Stimulated activated CD8-positive, alpha-beta memory T cell treated with anti-CD3 and anti-CD28 coated beads, Interleukin-4, amount 100 ng/mL, for 48 hours (primary cell): ENCODE data around the gene ZNF18.

Experiments
- DNase-seq: peaks from one replicate; pipeline ENCODE4 v3.0.0-alpha.2; 2020

ZNF18 gene, protein sequence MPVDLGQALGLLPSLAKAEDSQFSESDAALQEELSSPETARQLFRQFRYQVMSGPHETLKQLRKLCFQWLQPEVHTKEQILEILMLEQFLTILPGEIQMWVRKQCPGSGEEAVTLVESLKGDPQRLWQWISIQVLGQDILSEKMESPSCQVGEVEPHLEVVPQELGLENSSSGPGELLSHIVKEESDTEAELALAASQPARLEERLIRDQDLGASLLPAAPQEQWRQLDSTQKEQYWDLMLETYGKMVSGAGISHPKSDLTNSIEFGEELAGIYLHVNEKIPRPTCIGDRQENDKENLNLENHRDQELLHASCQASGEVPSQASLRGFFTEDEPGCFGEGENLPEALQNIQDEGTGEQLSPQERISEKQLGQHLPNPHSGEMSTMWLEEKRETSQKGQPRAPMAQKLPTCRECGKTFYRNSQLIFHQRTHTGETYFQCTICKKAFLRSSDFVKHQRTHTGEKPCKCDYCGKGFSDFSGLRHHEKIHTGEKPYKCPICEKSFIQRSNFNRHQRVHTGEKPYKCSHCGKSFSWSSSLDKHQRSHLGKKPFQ

DNA sequence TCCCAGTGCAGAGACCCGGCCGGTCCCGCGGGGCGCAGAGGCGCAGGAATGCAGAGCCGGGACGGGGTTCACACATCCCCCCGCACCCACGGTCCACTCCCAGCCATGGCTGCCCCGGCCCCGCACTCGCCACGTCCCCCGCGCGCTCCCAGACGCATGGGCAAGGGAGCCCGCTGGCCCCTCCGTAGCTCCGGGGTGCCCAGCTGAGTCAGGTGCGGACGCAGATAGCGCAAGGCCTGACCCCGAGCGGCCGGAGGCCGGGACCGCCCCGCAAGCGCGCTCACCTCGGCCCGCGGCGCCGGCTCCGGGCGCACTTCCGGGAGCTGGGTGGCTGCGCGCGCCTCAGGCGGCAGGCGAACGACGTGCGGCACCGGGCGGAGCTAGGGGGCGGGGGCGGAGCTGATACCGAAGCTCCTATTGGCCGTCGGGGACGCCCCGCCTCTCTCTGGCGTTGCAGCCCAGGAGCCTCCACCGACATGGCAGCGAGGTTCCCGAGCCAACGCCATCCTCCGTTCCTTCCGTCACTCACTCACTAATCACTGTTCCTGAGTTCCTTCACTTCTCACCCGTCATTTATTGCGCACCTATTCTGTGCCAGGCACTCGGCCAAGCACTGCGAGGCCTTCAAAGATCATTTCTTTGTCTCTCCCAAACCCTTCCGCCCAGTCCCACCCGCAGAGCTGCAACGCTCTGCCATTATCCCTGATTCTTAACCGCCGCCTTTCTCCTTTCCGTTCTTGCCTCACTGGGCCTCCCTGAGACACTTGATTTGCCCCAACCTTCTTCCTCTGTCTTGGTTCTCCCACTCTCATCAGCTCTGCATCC lies at the start of gene ZNF18:
ZNF18 (minus strand) TSS at position 329 of the 825 bp plus-strand sequence. CDS start 4,646 bp downstream, outside the sequence.
- DNase-seq = peak; percentile 95

DNA sequence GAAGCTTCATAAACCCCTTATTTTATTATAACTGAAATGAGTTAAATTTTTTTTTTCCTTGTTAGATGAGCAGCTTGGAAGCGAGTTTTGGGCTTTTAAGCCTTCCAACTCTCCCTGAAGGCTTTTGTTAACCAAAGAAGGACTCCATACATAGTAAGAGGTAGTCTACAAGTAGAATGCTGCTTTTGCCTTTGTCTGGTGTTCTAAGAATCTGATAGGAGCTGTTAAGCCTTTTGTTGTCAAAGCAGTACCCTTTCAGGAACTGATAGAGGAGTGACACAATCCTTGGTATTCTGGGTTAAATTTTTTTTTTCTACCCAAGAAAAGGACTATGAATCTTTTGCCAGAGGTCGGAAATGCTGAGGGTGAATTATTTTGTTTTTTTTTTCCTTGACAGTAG lies 49.5 kb upstream of the ZNF18 start:
- DNase-seq = no peak

DNA sequence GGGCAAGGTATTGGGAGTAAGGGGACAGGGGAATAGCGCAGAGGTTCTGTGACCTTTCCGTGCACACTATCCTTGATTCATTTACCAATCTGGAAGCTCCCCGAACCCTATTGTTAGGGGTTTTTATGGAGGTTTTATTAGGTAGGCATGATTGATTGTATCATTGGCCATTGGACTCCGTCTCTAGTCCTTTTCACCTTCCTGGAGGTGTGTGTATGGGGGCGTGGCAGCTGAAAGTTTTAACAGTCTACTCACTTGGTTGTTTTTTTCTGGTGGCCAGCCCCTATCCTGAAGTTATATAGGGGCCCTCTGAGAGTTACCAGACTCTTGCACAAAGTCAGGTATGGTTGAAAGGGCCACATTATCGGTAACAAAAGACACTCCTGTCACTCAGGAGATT lies 46.4 kb upstream of the ZNF18 start:
- DNase-seq = no peak

DNA sequence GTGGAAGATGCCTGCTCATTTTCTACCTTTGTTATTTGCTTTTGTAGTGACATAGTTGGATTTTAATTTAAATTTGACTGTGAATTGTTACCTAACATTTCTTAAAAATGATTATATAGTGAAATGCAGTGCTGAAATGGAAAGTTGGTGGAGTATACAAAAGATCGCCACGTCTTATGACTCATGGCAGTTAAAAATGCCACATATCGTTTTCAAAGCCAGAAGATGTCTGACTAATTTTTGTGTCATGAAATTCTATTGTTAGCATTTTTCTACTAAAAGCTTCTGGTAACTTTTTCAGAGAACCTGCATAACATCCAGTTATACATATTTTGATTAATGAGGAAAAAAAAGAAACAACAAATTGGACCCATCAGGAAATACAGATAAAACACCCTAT lies 44.0 kb upstream of the ZNF18 start:
- no peak for DNase-seq

DNA sequence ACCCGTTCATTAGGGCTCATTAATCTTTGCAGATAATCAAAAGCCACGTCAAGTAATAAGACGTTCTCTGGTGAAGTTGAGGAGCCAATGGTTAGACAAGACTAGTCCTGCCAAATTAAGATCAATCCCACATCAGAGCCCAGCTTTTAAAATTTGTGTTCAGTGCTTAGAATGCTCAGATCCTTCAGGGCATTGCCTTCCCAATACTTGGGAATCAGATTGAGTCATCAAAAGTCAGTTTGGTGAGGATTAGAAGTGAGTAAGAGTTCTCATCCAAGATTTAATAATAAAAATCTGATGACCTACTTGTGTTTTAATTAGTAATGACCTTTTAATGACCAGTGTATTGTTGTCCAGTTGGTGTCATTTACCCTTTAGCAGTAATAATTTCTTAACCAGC lies 43.2 kb upstream of the ZNF18 start:
- DNase-seq = no peak

GRCh38 chr17:12037970-12038369 lies 40.7 kb upstream of the ZNF18 start:
- no peak for DNase-seq

DNA sequence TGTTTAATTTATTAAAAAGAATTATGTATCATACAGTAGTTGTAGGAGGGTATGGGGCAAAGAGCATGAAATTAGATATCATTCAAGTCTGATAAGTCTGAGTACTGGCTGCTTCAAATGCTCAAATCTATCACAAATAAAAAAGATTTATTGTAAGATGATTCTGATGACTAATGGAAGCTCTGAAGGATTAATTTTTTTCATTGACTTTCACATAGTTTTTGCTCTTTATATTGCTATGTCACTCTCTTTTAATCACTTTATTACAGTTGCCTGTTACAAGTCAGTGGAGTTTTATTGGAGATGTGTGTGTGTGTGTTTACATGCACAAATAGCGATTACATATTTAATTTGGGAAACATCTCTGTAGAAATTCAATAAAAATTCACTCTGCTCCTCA lies 38.4 kb upstream of the ZNF18 start:
- DNase-seq = no peak

- DNase-seq = no peak
Measured at GRCh38 chr17:12034538-12034937, 37.3 kb upstream of the ZNF18 start.

DNA sequence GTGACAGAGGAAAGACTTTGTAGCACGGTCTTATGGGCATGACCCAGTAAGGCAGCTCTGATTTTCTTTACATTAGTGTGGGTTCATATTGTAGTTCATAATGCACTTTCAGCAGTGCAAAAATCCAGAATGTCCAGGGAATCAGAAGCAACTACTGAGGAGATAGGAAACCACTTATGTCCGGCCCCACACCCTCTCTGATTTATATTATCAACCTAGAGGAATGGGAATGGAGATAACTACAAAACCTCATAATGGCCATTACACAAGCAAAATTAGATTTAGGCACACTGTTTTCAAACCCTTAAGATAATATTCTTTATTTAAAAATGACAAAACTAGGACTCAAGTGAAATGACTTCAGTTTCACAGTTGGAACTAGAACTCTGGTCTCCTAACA lies 31.3 kb upstream of the ZNF18 start:
- no peak for DNase-seq

DNA sequence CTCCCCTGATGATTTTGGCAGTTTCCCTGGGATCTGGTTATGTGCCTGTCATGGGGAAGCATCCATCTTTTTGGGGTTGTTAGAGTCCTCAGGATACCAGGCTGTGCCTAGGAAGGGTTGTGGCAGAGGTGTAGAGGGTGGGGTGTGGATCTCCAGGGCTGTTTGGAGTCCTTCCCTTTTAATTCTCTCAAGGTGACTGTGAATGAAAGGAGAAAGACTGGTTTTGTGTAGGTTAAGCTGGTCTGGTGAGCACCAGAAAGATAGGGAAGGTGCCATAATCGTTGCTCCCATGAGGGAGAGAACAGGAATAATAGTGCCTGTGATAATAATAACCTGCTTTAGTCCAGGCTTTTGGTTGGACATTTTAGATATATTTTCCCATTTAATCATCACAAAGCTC lies 30.4 kb upstream of the ZNF18 start:
- DNase-seq = no peak

DNA sequence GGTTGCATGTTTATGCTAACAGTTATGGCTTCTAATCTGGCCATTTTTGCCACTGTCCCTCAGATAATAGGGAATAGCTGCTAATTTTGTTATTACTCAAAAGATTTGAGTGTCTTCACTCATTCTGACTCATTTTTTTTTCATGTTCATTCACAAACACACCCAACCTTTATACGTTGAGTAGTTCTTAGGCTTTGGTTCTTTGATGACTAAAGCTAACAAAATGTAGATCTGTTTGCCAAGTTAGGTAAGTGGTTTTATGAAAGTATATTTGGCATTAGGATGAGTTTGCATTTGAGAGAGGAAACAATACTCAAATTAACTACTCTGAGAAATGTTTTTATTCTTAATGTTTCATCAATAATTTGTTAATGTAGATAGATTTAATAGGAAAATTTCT lies 27.1 kb upstream of the ZNF18 start:
- no peak for DNase-seq

DNA sequence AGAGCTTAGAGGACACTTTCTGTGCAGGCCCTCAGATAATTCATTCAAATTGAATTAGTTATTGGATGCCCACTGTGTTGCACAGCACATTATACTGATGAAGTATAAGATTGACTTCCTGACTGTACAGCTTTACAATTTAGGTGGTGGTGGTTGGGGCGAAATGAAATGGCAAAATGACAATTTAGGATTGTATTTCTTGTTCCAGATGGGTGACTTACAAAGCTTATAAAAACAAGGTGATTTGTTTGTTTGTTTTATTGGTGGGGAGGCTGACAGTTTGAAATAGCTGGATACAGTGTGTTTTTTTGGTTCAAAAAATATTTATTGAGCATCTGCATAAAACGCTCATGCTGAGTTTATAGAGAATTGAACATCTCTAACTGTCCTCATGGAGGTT lies 25.0 kb upstream of the ZNF18 start:
- DNase-seq = no peak

GRCh38 chr17:12021623-12022140 lies 24.4 kb upstream of the ZNF18 start:
- DNase-seq = no peak

GRCh38 chr17:12020642-12021622 lies 23.7 kb upstream of the ZNF18 start, which contains the start of gene MAP2K4:
Gene MAP2K4, plus strand, starts transcription at chr17:12020877. Its CDS starts 10 bp downstream, at chr17:12020887.
- peak; percentile 98 for DNase-seq

DNA sequence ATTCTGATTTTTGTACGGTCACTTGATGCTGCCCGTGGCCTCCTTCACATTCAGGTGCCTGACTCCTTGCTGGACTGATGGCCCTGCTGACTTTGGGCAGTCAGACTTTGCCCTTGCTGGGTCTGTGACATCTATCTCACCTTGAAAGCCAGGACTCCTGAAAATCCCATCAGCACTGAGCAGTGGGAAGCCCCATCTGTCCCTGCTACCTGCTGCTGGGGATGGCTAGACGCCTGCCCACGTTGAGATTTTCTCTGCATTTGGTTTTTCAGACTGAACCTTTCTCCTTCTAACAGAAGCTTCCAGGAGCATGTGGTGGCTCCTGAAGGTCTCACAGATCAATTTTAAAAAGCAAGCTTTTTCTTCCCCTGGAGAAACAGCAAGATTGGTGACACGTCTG lies 10.2 kb upstream of the ZNF18 start:
- DNase-seq = no peak

DNA sequence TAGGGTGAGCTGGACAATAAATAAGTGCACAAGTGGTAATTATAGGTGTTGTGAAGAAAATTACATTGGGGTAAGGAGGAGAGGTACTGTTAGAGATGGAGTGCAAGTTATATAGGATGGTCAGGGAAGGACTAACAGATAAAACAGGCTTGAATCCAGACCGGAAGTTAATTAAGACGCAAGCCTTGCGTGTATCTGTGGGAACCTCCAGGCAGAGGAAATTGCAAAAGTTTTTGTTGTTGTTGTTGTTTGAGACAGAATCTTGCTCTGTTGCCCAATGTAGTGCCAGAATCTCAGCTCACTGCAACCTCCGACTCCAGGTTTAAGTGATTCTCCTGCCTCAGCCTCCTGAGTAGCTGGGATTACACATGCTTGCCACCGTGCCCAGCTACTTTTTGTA lies 2.4 kb upstream of the ZNF18 start:
- no peak for DNase-seq

GRCh38 chr17:11997972-11998233 lies 628 bp upstream of the ZNF18 start:
- DNase-seq = no peak

DNA sequence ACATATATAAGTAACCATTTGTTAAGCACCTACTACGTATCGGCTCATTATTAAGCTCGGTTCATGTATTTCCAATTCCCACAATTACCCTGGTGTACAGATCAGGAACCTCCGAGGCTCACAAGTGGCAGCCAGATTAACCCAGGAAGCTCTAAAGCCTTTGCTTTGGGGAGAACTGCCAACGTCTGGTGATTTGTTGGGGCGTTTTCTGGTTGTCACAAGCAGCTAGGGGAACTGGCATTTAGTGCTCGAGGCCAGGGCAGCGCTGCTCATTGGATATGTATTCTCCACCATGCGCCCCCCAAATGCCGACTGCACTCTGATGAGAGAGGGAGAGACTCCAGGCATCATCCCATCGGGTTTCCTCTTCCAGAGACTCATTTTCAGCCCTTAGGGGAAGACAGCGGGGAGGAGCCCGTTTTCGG lies 541 bp downstream of the ZNF18 start:
- peak; percentile 68 for DNase-seq

DNA sequence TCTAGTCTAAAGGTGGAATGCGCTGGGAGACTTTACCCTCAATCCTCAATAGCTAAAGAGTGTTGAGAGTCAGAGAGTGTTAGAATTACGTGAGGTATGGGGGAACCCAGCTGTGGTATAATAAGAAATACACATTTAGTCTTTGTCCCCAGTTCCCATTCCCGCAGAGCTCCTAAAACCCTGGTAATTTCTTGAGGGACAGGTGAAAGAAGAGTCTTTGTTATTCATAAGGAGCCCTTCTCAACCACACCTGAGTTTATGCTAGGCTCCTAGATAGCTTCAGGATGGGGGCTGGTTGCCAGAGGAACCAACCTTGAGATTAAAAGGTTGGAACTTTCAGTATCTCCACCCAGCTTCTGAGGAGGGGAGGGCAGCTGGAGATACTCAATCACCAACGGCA lies 5.8 kb downstream of the ZNF18 start:
- DNase-seq = no peak

DNA sequence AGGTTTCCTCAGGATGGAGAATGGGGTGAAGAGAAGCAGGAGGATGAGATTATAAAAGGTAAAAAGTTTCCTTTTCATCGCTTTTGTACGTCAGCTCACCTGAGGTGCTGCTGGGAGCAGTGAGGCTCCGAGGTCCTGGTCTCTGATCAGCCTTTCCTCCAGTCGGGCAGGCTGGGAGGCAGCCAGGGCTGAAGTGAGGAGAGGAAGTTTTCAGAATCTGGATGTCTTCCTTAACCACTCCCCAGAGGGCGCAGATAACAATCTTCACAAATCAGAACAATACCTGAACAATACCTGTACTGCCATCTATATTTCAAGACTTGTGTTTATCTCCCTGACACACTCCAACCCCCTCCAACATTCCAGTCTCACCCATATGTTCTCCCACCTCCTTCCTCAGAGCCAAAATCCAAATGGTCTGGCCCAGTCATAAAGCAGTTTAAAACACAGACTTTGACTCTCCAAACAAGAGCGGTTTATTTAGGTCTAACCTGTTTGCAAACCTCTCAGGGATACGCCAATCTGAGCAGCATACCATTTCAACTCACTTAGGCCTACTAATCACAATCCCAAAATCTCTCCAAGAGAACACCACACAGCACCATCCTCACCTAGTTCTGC lies 6.8 kb downstream of the ZNF18 start:
- no peak for DNase-seq

GRCh38 chr17:11986942-11987329 lies 10.3 kb downstream of the ZNF18 start:
- no peak for DNase-seq
